ENCODE measurements around the gene CDH22.

The CDH22 gene

GRCh38 chr20:46272389-46273047, 35.8 kb downstream of the CDH22 start:
- Histone ChIP-seq H3K4me1 (ENCODE audit: control insufficient read depth in 1 of 2, insufficient read depth in 2 of 2, low read length in 2 of 2) (no peaks in the 10 kb centered on the region), H3K27me3 (ENCODE audit: low read depth, low read length) (peaks cover 6% of the 10 kb centered on the region), H3K9me3 (ENCODE audit: control insufficient read depth in 1 of 2, low read length in 2 of 2) (peaks cover 4 to 17% of the 10 kb centered on the region in 2 donors)

GRCh38 chr20:46270977-46271744, 37.1 kb downstream of the CDH22 start:
- Histone ChIP-seq H3K36me3 (ENCODE audit: control insufficient read depth in 1 of 2, insufficient read depth in 2 of 2, low read length in 2 of 2) (no peaks in the 10 kb centered on the region), H3K4me1 (ENCODE audit: control insufficient read depth in 1 of 2, insufficient read depth in 2 of 2, low read length in 2 of 2) (no peaks in the 10 kb centered on the region), H3K4me3 (ENCODE audit: low read depth in 1 of 2, low read length in 2 of 2) (no peak overlapping the region), H3K27ac (ENCODE audit: low read length) (no peak overlapping the region), H3K27me3 (ENCODE audit: low read depth, low read length) (peaks cover 11% of the 10 kb centered on the region), H3K9me3 (ENCODE audit: control insufficient read depth in 1 of 2, low read length in 2 of 2) (peaks cover 4 to 17% of the 10 kb centered on the region in 2 donors)

More at GRCh38 chr20:46272389-46273047, 35.8 kb downstream of the CDH22 start:
- Histone ChIP-seq H3K27ac (ENCODE audit: low read length) (no peak overlapping the region), H3K36me3 (ENCODE audit: control insufficient read depth in 1 of 2, insufficient read depth in 2 of 2, low read length in 2 of 2) (no peaks in the 10 kb centered on the region), H3K4me3 (ENCODE audit: low read depth in 1 of 2, low read length in 2 of 2) (no peak overlapping the region)

GRCh38 chr20:46269372-46269771, 38.9 kb downstream of the CDH22 start:
- no peaks in the 10 kb centered on the region for H3K36me3 ChIP-seq (ENCODE audit: control insufficient read depth in 1 of 2, insufficient read depth in 2 of 2, low read length in 2 of 2)
- no peak overlapping the region for H3K4me3 ChIP-seq (ENCODE audit: low read depth in 1 of 2, low read length in 2 of 2)
- peaks cover 4 to 17% of the 10 kb centered on the region in 2 donors for H3K9me3 ChIP-seq (ENCODE audit: control insufficient read depth in 1 of 2, low read length in 2 of 2)
- H3K4me1 ChIP-seq (ENCODE audit: control insufficient read depth in 1 of 2, insufficient read depth in 2 of 2, low read length in 2 of 2) = no peaks in the 10 kb centered on the region
- peaks cover 14% of the 10 kb centered on the region for H3K27me3 ChIP-seq (ENCODE audit: low read depth, low read length)
- no peak overlapping the region for H3K27ac ChIP-seq (ENCODE audit: low read length)

- peaks cover 4 to 16% of the 10 kb centered on the region in 2 donors for H3K9me3 ChIP-seq (ENCODE audit: control insufficient read depth in 1 of 2, low read length in 2 of 2)
- H3K4me3 ChIP-seq (ENCODE audit: low read depth in 1 of 2, low read length in 2 of 2) = no peak overlapping the region
- no peaks in the 10 kb centered on the region for H3K4me1 ChIP-seq (ENCODE audit: control insufficient read depth in 1 of 2, insufficient read depth in 2 of 2, low read length in 2 of 2)
- peaks cover 17% of the 10 kb centered on the region for H3K27me3 ChIP-seq (ENCODE audit: low read depth, low read length)
- H3K27ac ChIP-seq (ENCODE audit: low read length) = no peak overlapping the region
- no peaks in the 10 kb centered on the region for H3K36me3 ChIP-seq (ENCODE audit: control insufficient read depth in 1 of 2, insufficient read depth in 2 of 2, low read length in 2 of 2)
Observed at GRCh38 chr20:46268662-46269061, 39.6 kb downstream of the CDH22 start.

GRCh38 chr20:46268131-46268614, 40.1 kb downstream of the CDH22 start:
- Histone ChIP-seq H3K4me3 (ENCODE audit: low read depth in 1 of 2, low read length in 2 of 2) (no peak overlapping the region), H3K36me3 (ENCODE audit: control insufficient read depth in 1 of 2, insufficient read depth in 2 of 2, low read length in 2 of 2) (no peaks in the 10 kb centered on the region), H3K27me3 (ENCODE audit: low read depth, low read length) (peaks cover 17% of the 10 kb centered on the region), H3K9me3 (ENCODE audit: control insufficient read depth in 1 of 2, low read length in 2 of 2) (peaks cover 4 to 11% of the 10 kb centered on the region in 2 donors), H3K4me1 (ENCODE audit: control insufficient read depth in 1 of 2, insufficient read depth in 2 of 2, low read length in 2 of 2) (no peaks in the 10 kb centered on the region), H3K27ac (ENCODE audit: low read length) (no peak overlapping the region)

GRCh38 chr20:46267108-46268105, 40.9 kb downstream of the CDH22 start:
- Histone ChIP-seq H3K27me3 (ENCODE audit: low read depth, low read length) (peaks cover 17% of the 10 kb centered on the region), H3K4me3 (ENCODE audit: low read depth in 1 of 2, low read length in 2 of 2) (no peak overlapping the region), H3K4me1 (ENCODE audit: control insufficient read depth in 1 of 2, insufficient read depth in 2 of 2, low read length in 2 of 2) (no peaks in the 10 kb centered on the region), H3K9me3 (ENCODE audit: control insufficient read depth in 1 of 2, low read length in 2 of 2) (peaks cover 4 to 5% of the 10 kb centered on the region in 2 donors), H3K27ac (ENCODE audit: low read length) (no peak overlapping the region), H3K36me3 (ENCODE audit: control insufficient read depth in 1 of 2, insufficient read depth in 2 of 2, low read length in 2 of 2) (no peaks in the 10 kb centered on the region)

- Histone ChIP-seq H3K27me3 (ENCODE audit: low read depth, low read length) (peaks cover 20% of the 10 kb centered on the region), H3K27ac (ENCODE audit: low read length) (no peak overlapping the region), H3K4me3 (ENCODE audit: low read depth in 1 of 2, low read length in 2 of 2) (no peak overlapping the region), H3K9me3 (ENCODE audit: control insufficient read depth in 1 of 2, low read length in 2 of 2) (no peaks in the 10 kb centered on the region), H3K4me1 (ENCODE audit: control insufficient read depth in 1 of 2, insufficient read depth in 2 of 2, low read length in 2 of 2) (no peaks in the 10 kb centered on the region), H3K36me3 (ENCODE audit: control insufficient read depth in 1 of 2, insufficient read depth in 2 of 2, low read length in 2 of 2) (no peaks in the 10 kb centered on the region)
Observed at GRCh38 chr20:46265539-46265938, 42.8 kb downstream of the CDH22 start.

- peaks cover 20% of the 10 kb centered on the region for H3K27me3 ChIP-seq (ENCODE audit: low read depth, low read length)
- H3K27ac ChIP-seq (ENCODE audit: low read length) = no peak overlapping the region
- H3K4me1 ChIP-seq (ENCODE audit: control insufficient read depth in 1 of 2, insufficient read depth in 2 of 2, low read length in 2 of 2) = no peaks in the 10 kb centered on the region
- no peaks in the 10 kb centered on the region for H3K36me3 ChIP-seq (ENCODE audit: control insufficient read depth in 1 of 2, insufficient read depth in 2 of 2, low read length in 2 of 2)
- H3K4me3 ChIP-seq (ENCODE audit: low read depth in 1 of 2, low read length in 2 of 2) = no peak overlapping the region
- no peaks in the 10 kb centered on the region for H3K9me3 ChIP-seq (ENCODE audit: control insufficient read depth in 1 of 2, low read length in 2 of 2)
Observed at GRCh38 chr20:46264391-46265266, 43.7 kb downstream of the CDH22 start.

GRCh38 chr20:46261456-46262253, 46.6 kb downstream of the CDH22 start:
- peaks cover 16% of the 10 kb centered on the region for H3K27me3 ChIP-seq (ENCODE audit: low read depth, low read length)

More at GRCh38 chr20:46261456-46262253, 46.6 kb downstream of the CDH22 start:
- Histone ChIP-seq H3K9me3 (ENCODE audit: control insufficient read depth in 1 of 2, low read length in 2 of 2) (no peaks in the 10 kb centered on the region), H3K4me3 (ENCODE audit: low read depth in 1 of 2, low read length in 2 of 2) (no peak overlapping the region), H3K36me3 (ENCODE audit: control insufficient read depth in 1 of 2, insufficient read depth in 2 of 2, low read length in 2 of 2) (no peaks in the 10 kb centered on the region), H3K27ac (ENCODE audit: low read length) (no peak overlapping the region), H3K4me1 (ENCODE audit: control insufficient read depth in 1 of 2, insufficient read depth in 2 of 2, low read length in 2 of 2) (no peaks in the 10 kb centered on the region)

All from muscle layer of duodenum (tissue), 2 donors.